Adipocyte (in vitro differentiated cells): Measurements from ENCODE around the gene ARL13B.
A peak's percentile ranks its signal among the peaks of the same experiment; 100 is the strongest.

Source experiments
- DNase-seq: peaks from one replicate; pipeline ENCODE4 v3.0.0-alpha.2; 2015; ENCODE audit warnings: low read depth
- H3K27me3 ChIP-seq: replicated peaks from 2 replicates; pipeline ENCODE4 v1.7.0; 2013; ENCODE audit warnings: mild to moderate bottlenecking, low read length, moderate library complexity; ENCODE audit not compliant: control insufficient read depth, insufficient read depth
- H3K36me3 ChIP-seq: 2 replicates; pipeline ENCODE4 v1.7.0; 2013; ENCODE audit warnings: low read length, mild to moderate bottlenecking, moderate library complexity; ENCODE audit not compliant: control insufficient read depth, insufficient read depth, severe bottlenecking
- H3K4me1 ChIP-seq: 2 replicates; pipeline ENCODE4 v1.7.0; 2013; ENCODE audit warnings: mild to moderate bottlenecking, low read length, moderate library complexity; ENCODE audit not compliant: control insufficient read depth, insufficient read depth
- H3K4me3 ChIP-seq: 2 replicates; pipeline ENCODE4 v1.7.0; 2013; ENCODE audit warnings: mild to moderate bottlenecking, low read length, moderate library complexity
- H3K9ac ChIP-seq: 2 replicates; pipeline ENCODE4 v1.7.0; 2013; ENCODE audit warnings: mild to moderate bottlenecking, low read length, moderate library complexity
- H3K9me3 ChIP-seq: 2 replicates; pipeline ENCODE4 v1.7.0; 2013; ENCODE audit warnings: mild to moderate bottlenecking, low read length, moderate library complexity; ENCODE audit not compliant: control insufficient read depth

ARL13B gene

GRCh38 chr3:94081884-94082283 lies 101.9 kb downstream of the ARL13B start:
- peaks cover 11% of the 10 kb centered on the region for H3K36me3 ChIP-seq
- no peaks in the 10 kb centered on the region for H3K27me3 ChIP-seq
- H3K4me3 ChIP-seq: no peak overlapping the region
- no peaks in the 10 kb centered on the region for H3K4me1 ChIP-seq
- no peaks in the 10 kb centered on the region for H3K9me3 ChIP-seq
- H3K9ac ChIP-seq: no peak overlapping the region
- no peak for DNase-seq

- H3K36me3 ChIP-seq: peaks cover 11% of the 10 kb centered on the region
- no peak overlapping the region for H3K4me3 ChIP-seq
- H3K9ac ChIP-seq: no peak overlapping the region
- no peaks in the 10 kb centered on the region for H3K27me3 ChIP-seq
- H3K4me1 ChIP-seq: no peaks in the 10 kb centered on the region
- no peak for DNase-seq
- no peaks in the 10 kb centered on the region for H3K9me3 ChIP-seq
Observed at GRCh38 chr3:94082391-94082937, 102.5 kb downstream of the ARL13B start.

GRCh38 chr3:94083261-94083660 lies 103.3 kb downstream of the ARL13B start:
- Histone ChIP-seq H3K9me3 (no peaks in the 10 kb centered on the region), H3K27me3 (no peaks in the 10 kb centered on the region), H3K4me1 (no peaks in the 10 kb centered on the region), H3K4me3 (no peak overlapping the region), H3K36me3 (peaks cover 11% of the 10 kb centered on the region), H3K9ac (no peak overlapping the region)
- no peak for DNase-seq

GRCh38 chr3:94089126-94089525 lies 109.2 kb downstream of the ARL13B start:
- no peaks in the 10 kb centered on the region for H3K9me3 ChIP-seq
- H3K4me3 ChIP-seq: no peak overlapping the region
- DNase-seq: no peak
- H3K9ac ChIP-seq: no peak overlapping the region
- H3K36me3 ChIP-seq: peaks cover 16% of the 10 kb centered on the region
- no peaks in the 10 kb centered on the region for H3K27me3 ChIP-seq
- no peaks in the 10 kb centered on the region for H3K4me1 ChIP-seq

GRCh38 chr3:94092086-94092485 lies 112.1 kb downstream of the ARL13B start:
- Histone ChIP-seq H3K36me3 (peaks cover 10% of the 10 kb centered on the region), H3K4me3 (no peak overlapping the region), H3K9me3 (no peaks in the 10 kb centered on the region), H3K4me1 (no peaks in the 10 kb centered on the region), H3K9ac (no peak overlapping the region), H3K27me3 (no peaks in the 10 kb centered on the region)
- no peak for DNase-seq

- DNase-seq: no peak
- H3K27me3 ChIP-seq: no peaks in the 10 kb centered on the region
- H3K4me1 ChIP-seq: peaks cover 3% of the 10 kb centered on the region
- no peaks in the 10 kb centered on the region for H3K9me3 ChIP-seq
- no peak overlapping the region for H3K9ac ChIP-seq
- H3K36me3 ChIP-seq: peaks cover 10% of the 10 kb centered on the region
- no peak overlapping the region for H3K4me3 ChIP-seq
Observed at GRCh38 chr3:94093151-94093550, 113.2 kb downstream of the ARL13B start.

- no peak for DNase-seq
- Histone ChIP-seq H3K4me3 (no peak overlapping the region), H3K36me3 (peaks cover 6% of the 10 kb centered on the region), H3K27me3 (no peaks in the 10 kb centered on the region), H3K9me3 (no peaks in the 10 kb centered on the region), H3K9ac (no peak overlapping the region), H3K4me1 (peaks cover 13% of the 10 kb centered on the region)
Observed at GRCh38 chr3:94095111-94095510, 115.2 kb downstream of the ARL13B start.

GRCh38 chr3:94098452-94098851 lies 118.5 kb downstream of the ARL13B start:
- Histone ChIP-seq H3K4me1 (peaks cover 13% of the 10 kb centered on the region), H3K9ac (no peak overlapping the region), H3K36me3 (peaks cover 11% of the 10 kb centered on the region), H3K27me3 (no peaks in the 10 kb centered on the region), H3K4me3 (peak overlapping the region; percentile 16), H3K9me3 (no peaks in the 10 kb centered on the region)
- no peak for DNase-seq

- Histone ChIP-seq H3K36me3 (peaks cover 18% of the 10 kb centered on the region), H3K9ac (no peak overlapping the region), H3K4me1 (peaks cover 13% of the 10 kb centered on the region), H3K4me3 (no peak overlapping the region), H3K9me3 (no peaks in the 10 kb centered on the region), H3K27me3 (no peaks in the 10 kb centered on the region)
- DNase-seq: no peak
Observed at GRCh38 chr3:94099311-94099710, 119.4 kb downstream of the ARL13B start.

- Histone ChIP-seq H3K27me3 (no peaks in the 10 kb centered on the region), H3K4me1 (peaks cover 13% of the 10 kb centered on the region), H3K9me3 (no peaks in the 10 kb centered on the region), H3K4me3 (no peak overlapping the region), H3K9ac (no peak overlapping the region), H3K36me3 (peaks cover 20% of the 10 kb centered on the region)
- DNase-seq: peak; percentile 35
Observed at GRCh38 chr3:94101860-94102259, 121.9 kb downstream of the ARL13B start.
